PC-9 (cell line): ENCODE results near the gene CPLANE1.

Experiments
- EZH2 ChIP-seq: fragments of 200-600 bp; sonication (generic); IDR thresholded peaks from 2 replicates; pipeline ENCODE4 v1.8.0; 2017; ENCODE audit warnings: antibody characterized with exemption, low read depth
- TF ChIP-seq, protein P1 (sequence below): fragments of 200-600 bp; sonication (generic); conservative IDR thresholded peaks from 2 replicates; pipeline ENCODE4 v1.6.1; 2017; ENCODE audit warnings: mixed run types, antibody characterized with exemption, mild to moderate bottlenecking, moderate library complexity

DNA sequence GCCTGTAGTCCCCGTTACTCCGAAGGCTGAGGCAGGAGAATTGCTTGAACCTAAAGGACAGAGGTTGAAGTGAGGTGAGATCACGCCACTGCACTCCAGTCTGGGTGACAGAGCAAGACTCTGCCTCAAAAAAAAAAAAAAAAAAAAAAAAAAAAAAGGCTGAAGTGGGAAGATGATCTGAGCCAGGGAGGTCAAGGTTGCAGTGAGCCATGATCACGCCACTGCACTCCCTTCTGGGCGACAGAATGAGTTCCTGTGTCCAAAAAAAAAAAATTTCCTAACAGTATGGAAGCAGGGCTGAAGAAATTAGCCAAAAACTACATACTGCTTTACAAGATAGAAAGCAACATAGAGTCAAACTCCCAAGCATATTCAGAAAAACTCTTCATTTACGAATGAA, 132.8 kb downstream of the CPLANE1 start:
- TF ChIP-seq, protein P1, sequence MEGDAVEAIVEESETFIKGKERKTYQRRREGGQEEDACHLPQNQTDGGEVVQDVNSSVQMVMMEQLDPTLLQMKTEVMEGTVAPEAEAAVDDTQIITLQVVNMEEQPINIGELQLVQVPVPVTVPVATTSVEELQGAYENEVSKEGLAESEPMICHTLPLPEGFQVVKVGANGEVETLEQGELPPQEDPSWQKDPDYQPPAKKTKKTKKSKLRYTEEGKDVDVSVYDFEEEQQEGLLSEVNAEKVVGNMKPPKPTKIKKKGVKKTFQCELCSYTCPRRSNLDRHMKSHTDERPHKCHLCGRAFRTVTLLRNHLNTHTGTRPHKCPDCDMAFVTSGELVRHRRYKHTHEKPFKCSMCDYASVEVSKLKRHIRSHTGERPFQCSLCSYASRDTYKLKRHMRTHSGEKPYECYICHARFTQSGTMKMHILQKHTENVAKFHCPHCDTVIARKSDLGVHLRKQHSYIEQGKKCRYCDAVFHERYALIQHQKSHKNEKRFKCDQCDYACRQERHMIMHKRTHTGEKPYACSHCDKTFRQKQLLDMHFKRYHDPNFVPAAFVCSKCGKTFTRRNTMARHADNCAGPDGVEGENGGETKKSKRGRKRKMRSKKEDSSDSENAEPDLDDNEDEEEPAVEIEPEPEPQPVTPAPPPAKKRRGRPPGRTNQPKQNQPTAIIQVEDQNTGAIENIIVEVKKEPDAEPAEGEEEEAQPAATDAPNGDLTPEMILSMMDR: no peak
- no peak for TF ChIP-seq EZH2
